Subcutaneous adipose tissue (tissue), 4 donors: ENCODE data around the gene ZRSR2. TPM values are rescaled to one million over a fixed set of nuclear protein-coding genes. Genes with fewer than 3 reads are reported as not detected.

Experiments used
- CTCF ChIP-seq: fragments of 450-650 bp; IDR thresholded peaks from one replicate; pipeline ENCODE4 v1.5.1; 2016; ENCODE audit warnings: low read depth, mild to moderate bottlenecking, control low read depth, antibody characterized with exemption, moderate library complexity
- total RNA-seq, 4 donors: library from RNA; depleted of rRNA; stranded (reverse); fragments of >200 nt; gene quantifications; one replicate each; pipeline ENCODE4 v1.1.0, GENCODE V29; 2016

ZRSR2 gene
- total RNA-seq, 4 donors from 2014 or later: 6.6 to 12.1 (median 8.0) TPM

DNA sequence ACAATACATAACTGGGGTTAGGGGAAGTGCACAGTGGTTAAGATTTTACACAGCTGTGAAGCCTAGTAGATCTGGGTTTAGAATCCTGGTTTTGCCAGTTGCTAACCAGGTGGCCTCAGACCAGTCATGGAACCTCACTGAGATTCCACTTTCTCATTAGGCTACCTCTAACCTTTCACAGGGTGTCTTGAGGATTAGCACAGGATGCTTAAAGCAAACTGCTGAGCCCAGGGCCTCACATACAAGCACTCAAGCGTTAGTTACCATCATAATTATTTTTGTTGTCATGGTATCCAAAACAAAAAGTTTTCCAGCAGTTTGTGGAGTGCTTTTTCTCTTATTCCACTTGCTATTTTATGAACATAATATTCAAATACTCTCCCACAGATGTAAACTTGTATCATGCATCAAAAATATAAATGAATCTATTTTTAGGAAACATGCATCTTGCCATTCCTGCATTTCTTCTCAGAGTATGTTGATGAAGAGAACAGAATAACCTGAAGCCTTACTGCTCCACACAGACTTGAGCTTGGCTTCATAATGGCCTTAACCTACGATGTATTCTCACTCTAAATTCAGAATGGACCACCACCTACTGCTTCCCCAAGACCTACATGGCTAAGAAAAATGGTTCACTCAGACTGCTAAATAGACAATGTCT lies 51.7 kb downstream of the ZRSR2 start:
- no peak for TF ChIP-seq CTCF

DNA sequence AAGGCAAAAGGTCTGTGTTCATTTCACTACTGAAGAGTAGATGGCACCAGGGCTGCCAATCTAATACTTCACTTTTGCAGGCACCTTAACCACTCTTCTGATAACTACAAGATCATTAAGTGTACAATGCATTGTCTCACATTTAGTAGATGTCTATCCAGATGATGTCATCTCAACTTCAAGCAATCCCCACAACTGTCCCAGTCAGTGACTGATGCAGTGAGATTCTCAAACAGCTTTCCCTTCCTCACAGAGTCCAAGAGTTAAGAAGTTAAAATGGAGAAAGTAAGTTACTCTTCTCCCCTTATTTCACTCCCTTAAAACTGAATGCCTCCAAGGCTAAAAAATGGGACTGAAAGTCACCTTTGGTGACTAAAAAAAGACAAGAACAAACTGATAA lies 53.7 kb downstream of the ZRSR2 start:
- TF ChIP-seq CTCF: no peak

GRCh38 chrX:15848576-15848975 lies 58.3 kb downstream of the ZRSR2 start:
- TF ChIP-seq CTCF: no peak

- no peak for TF ChIP-seq CTCF
These were observed 59.3 kb downstream of the ZRSR2 start for GRCh38 chrX:15849555-15849954.

DNA sequence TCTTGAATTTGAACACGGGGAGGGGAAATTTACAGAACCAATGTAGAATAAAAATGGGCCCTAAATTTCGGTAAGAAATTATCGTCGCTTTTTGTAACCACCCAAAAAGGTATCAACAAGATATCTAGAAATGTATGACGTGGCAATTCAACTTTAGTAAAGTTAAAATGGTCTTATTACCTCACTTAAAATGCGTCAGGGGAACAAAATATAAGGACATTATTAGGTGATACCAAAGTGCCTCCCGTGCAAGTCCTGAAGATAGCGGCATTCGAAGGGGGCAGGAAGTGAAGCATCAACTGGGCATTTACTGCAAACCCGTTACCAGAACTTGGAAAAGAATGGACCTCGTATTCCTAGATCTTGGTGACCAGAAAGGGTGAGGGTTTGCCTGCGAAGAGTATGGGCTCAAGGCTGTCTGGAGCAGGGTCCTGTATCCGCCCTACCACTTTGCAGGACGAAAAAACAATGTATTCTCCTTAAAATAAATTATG lies 63.3 kb downstream of the ZRSR2 start:
- TF ChIP-seq CTCF: no peak

- no peak for TF ChIP-seq CTCF
These were observed 63.9 kb downstream of the ZRSR2 start for GRCh38 chrX:15854080-15854655.

DNA sequence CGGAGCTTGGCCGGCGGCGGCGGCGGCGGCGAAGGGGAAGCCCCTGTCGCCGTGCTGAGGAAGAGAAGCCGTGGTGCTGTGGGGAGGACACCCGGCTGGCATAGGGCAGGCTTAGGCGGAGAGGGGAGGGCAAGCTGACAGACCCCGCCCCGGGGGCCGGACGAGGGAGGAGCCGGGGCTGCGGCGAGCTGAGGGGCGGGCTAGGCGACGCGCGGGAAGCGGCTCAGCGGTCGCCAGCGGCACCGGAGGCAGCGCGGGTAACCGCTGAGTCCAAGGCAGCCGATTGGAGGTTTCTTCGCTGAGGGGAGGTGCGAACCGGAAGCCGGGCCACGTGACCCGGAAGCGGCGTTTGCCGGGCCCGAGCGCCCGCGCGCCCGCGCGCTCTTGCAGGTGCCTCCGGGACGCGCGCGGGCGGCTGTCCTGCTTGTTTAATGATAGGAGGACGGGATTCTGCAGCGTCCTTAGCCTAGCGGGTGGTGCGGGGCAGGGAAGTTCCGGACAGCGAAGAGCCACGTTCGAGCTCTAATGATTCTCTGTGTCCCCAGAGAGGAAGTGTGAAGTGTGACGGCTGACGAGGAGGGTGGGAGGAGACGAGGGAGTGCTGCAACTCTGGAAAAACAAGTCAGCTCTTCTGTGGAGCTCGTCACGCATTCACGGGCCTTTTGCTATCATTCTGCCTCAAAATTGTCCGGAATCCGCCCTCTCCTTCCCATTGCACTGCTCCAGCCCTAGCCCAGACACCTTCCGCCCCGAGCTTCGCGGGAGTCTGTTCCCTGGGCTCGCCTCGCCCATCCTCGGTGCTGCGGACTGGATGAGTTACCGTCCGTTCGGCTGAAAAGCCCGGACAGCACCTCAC lies 64.7 kb downstream of the ZRSR2 start, which contains the start of gene AP1S2:
Gene AP1S2, minus strand, starts transcription at position 102 of the 856 bp plus-strand sequence. CDS start 2,289 bp downstream, outside the sequence.
- no peak for TF ChIP-seq CTCF
